LNCaP clone FGC (cell line): ENCODE results near the gene NT5DC3.

Experiments
- DNase-seq: peaks from one replicate; pipeline ENCODE4 v3.0.0-alpha.2; 2011; ENCODE audit warnings: low read depth
- H3K4me3 ChIP-seq: 2 replicates; pipeline ENCODE4 v1.5.1; 2011; ENCODE audit warnings: mild to moderate bottlenecking, low read depth, low read length, control low read depth
- TF ChIP-seq, protein P1 (sequence below): IDR thresholded peaks from 2 replicates; pipeline ENCODE4 v1.5.1; 2012; ENCODE audit warnings: mild to moderate bottlenecking; ENCODE audit not compliant: control insufficient read depth, insufficient read depth; ENCODE audit errors: extremely low read depth

The NT5DC3 gene

DNA sequence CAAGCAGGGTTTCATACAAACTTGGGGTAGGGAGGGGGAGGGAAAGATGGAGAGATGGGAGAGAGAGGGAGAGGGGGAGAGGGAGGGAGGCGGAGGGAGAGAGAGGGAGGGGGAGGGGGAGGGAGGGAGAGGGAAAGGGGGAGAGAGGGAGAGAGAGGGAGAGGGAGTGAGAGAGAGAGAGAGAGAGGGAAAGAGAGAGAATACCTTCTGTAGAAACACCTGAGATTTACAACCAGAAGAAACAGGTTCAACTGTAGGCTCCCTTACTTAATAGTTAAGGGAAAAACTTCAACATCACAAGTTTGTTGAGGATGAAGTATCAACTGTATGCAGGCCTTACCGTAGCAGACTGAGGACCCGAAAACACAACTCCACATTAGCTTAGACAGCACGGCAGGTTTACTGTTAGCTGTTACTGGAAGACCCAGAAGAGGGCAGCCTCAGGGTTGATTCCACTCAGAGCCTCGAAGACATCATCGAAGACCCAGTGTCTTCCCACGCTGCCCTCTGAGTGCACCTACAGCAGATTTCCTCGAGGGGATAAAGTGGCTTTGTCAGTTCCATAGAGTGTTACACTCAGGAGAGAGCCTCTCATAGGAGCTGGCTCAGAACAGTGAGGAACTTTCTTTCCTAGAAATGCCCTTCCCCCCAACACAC is 72.4 kb downstream of the NT5DC3 start:
- DNase-seq, result no peak
- TF ChIP-seq, protein P1, sequence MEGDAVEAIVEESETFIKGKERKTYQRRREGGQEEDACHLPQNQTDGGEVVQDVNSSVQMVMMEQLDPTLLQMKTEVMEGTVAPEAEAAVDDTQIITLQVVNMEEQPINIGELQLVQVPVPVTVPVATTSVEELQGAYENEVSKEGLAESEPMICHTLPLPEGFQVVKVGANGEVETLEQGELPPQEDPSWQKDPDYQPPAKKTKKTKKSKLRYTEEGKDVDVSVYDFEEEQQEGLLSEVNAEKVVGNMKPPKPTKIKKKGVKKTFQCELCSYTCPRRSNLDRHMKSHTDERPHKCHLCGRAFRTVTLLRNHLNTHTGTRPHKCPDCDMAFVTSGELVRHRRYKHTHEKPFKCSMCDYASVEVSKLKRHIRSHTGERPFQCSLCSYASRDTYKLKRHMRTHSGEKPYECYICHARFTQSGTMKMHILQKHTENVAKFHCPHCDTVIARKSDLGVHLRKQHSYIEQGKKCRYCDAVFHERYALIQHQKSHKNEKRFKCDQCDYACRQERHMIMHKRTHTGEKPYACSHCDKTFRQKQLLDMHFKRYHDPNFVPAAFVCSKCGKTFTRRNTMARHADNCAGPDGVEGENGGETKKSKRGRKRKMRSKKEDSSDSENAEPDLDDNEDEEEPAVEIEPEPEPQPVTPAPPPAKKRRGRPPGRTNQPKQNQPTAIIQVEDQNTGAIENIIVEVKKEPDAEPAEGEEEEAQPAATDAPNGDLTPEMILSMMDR, result no peak
- H3K4me3 ChIP-seq, result no peak overlapping the region

DNA sequence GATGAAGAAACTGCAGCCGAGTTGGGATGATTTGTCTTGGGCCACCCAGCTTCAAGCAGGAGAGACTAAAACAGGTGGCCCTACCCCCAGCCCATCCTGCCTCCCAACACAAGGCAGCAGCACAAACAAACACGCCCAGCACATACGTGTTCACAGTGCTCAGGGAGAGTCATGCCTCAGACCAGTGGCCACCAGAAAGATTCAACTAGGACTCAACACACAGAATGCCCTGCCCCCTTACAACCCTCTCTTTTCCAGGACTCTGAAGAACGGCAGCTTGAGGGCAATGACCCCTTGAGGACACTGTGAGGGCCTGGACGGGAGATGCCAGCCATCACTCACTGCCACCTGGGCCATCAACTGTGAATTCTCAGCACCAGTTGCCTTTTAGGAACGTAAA is 75.0 kb downstream of the NT5DC3 start:
- no peak for DNase-seq
- H3K4me3 ChIP-seq, result no peak overlapping the region
- TF ChIP-seq, protein P1, result no peak

DNA sequence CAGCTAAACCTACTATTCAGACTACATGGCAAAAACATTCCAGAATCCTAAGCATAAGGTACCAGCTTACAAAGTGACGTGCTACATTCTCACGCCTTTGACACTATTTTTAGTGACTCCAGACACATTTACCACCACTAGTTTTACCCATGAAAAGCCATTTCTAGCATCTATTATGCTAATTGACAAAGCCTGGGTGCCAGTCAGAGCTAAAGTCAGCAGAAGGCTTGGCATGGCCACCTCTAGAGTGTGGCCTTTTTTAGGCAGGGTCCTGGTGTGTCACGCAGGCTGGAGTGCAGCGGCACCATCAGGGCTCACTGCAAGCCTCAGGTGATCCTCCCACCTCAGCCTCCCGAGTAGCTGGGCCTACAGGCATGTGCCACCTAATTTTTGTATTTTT is 75.7 kb downstream of the NT5DC3 start:
- DNase-seq, result no peak
- H3K4me3 ChIP-seq, result no peak overlapping the region
- TF ChIP-seq, protein P1, result no peak

GRCh38 chr12:103762473-103762872 is 78.6 kb downstream of the NT5DC3 start:
- TF ChIP-seq, protein P1, result no peak
- H3K4me3 ChIP-seq, result no peak overlapping the region
- no peak for DNase-seq

DNA sequence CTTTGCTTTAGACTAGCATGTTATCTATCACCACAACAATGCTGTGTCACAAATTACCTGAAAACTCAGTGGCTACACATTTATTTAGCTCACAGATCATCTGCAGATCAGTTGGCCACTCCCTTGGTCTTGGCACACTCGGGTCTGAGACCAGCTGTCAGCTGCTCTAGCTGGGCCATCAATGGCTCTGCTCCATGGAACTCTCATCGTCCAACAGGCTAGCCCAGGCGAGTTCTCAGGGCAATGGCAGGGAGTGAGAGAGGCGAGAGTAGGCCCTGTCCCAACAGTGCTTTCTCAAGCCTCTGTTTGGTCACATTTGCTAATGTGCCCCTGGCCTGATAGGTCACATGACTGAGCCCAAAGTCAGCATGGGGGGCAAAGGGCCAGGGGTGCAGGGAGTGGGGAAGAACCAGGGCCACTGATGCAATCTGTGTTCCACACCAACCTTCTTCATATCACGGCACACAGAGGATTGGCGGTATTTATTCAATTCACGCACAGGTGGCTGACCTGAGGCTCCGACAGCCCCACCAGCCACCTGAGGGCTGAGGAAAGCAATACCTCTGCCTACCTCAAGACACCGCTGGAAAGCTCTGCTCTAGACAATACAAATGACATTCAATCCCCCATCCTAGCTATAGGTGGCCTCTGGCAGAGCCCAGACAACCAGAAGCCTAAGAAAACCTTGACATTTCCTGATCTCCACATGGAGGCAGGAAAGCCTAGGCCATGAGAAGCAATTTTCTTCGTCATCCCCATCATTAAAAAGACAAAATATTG is 82.5 kb downstream of the NT5DC3 start:
- DNase-seq, result no peak
- TF ChIP-seq, protein P1, result no peak
- no peak overlapping the region for H3K4me3 ChIP-seq

DNA sequence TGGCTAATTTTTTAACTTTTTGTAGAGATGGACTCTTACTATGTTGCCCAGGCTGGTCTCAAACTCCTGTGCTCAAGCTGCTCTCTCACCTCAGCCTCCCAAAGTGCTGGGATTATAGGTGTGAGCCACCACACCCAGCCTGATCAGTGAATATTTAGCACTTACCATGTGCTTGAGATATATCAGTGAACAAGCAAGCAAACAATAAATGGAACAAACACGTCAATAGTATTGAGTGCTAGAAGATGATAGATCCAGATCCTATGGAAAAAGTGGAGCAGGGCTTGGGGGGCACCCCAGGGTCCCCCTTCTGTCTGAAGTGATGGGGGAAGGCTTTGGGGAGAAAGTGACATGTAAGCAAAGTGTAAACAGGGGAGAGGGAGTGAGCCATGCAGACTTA is 83.8 kb downstream of the NT5DC3 start:
- no peak for DNase-seq
- TF ChIP-seq, protein P1, result no peak
- H3K4me3 ChIP-seq, result no peak overlapping the region
